RCC 7860 (cell line): Measurements from ENCODE around the gene GTPBP2.

Experiments used
- DNase-seq: peaks from one replicate; pipeline ENCODE4 v3.0.0-alpha.2; 2015; ENCODE audit warnings: low spot score
- FAIRE-seq: peaks from 2 replicates; lab custom pipeline; 2012; peaks lifted over from hg19 to GRCh38; lab: Jason Lieb, UNC

Gene GTPBP2

GRCh38 chr6:43584892-43585570 lies 44.0 kb downstream of the GTPBP2 start:
- DNase-seq (no peak), FAIRE-seq (no peak)

GRCh38 chr6:43582911-43583310 lies 46.2 kb downstream of the GTPBP2 start:
- FAIRE-seq (no peak), DNase-seq (no peak)

- DNase-seq = peak; percentile 75
- FAIRE-seq = no peak
Measured at GRCh38 chr6:43579171-43579570, 49.9 kb downstream of the GTPBP2 start.

- no peak for FAIRE-seq
- no peak for DNase-seq
Measured at GRCh38 chr6:43578748-43579147, 50.3 kb downstream of the GTPBP2 start.

- FAIRE-seq = no peak
Measured at GRCh38 chr6:43575772-43576551, 53.1 kb downstream of the GTPBP2 start, which contains the start of the genes POLH and XPO5. TSS of gene POLH (plus strand) at chr6:43576185. CDS start at chr6:43582320, 6,135 bp downstream. TSS of gene XPO5 (minus strand) at chr6:43576038. CDS start at chr6:43575864, 174 bp downstream.

GRCh38 chr6:43575105-43575771 lies 53.8 kb downstream of the GTPBP2 start:
- FAIRE-seq (no peak), DNase-seq (no peak)

More at GRCh38 chr6:43575772-43576551, 53.1 kb downstream of the GTPBP2 start, which contains the start of the genes POLH and XPO5:
- peak; percentile 81 for DNase-seq

- DNase-seq (no peak), FAIRE-seq (no peak)
Measured at GRCh38 chr6:43572015-43572414, 57.0 kb downstream of the GTPBP2 start.

- DNase-seq (peak; percentile 59), FAIRE-seq (peak; percentile 16)
Measured at GRCh38 chr6:43570876-43571441, 58.1 kb downstream of the GTPBP2 start.
